ENCODE results near the gene NAPA. TPM values are rescaled to one million over a fixed set of nuclear protein-coding genes. Genes with fewer than 3 reads are reported as not detected.

NAPA gene
- total and polyA plus RNA-seq, 10 of the 15 experiments (the other 5 are each of a cell fraction or from before 2014, with no cell fraction given) = 8.2 to 193 (median 102) TPM

GRCh38 chr19:47461876-47462275, 53.0 kb downstream of the NAPA start:
- RAD21 ChIA-PET (ENCODE audit: unreplicated experiment) = no interaction called here
- no TSS peak for BruUV-seq (replicated peaks)
- 1% methylated on average over 5 of the region's 5 CpGs for WGBS (ENCODE audit: insufficient coverage, insufficient replicate concordance, low lambda C conversion rate, missing lambda C conversion rate)

GRCh38 chr19:47459477-47459876, 55.4 kb downstream of the NAPA start:
- H3K79me2 ChIP-seq (ENCODE audit: control insufficient read depth, insufficient read depth, low read length) = no peaks in the 10 kb centered on the region
- 73% methylated on average over 14 of the region's 14 CpGs for WGBS (ENCODE audit: insufficient coverage, insufficient replicate concordance, low lambda C conversion rate, missing lambda C conversion rate)
- in situ Hi-C loops (cut with MboI) (no loop called here), intact Hi-C loops (cut with micrococcal nuclease; ENCODE audit: unreplicated experiment) (no loop called here)
- RAD21 ChIA-PET (ENCODE audit: unreplicated experiment) = interaction anchor here (0.6 kb wide), 1 partner anchor 24 kb away, joined by 3 read pairs; no protein-coding TSS in a partner anchor
- SMC1A ChIA-PET (ENCODE audit: uncharacterized antibody, unreplicated experiment) = no interaction called here
- no peaks in the 10 kb centered on the region; a peak in 4 of 4 replicates for H3K27me3 ChIP-seq (replicated peaks in 1 of 2; ENCODE audit: control insufficient read depth in 2 of 2, insufficient read depth in 2 of 2, low read length in 1 of 2)
- no peaks in the 10 kb centered on the region for H3K36me3 ChIP-seq (ENCODE audit: control insufficient read depth in 2 of 2, insufficient read depth in 2 of 2, low read length in 1 of 2)
- FAIRE-seq (no peak), DNase-seq (ENCODE audit: low read depth, low spot score) (no peak), ATAC-seq (no peak)
- no peak overlapping the region for H2AFZ ChIP-seq (ENCODE audit: control insufficient read depth, low read depth, low read length)
- no peaks in the 10 kb centered on the region for H3K4me1 ChIP-seq (ENCODE audit: control insufficient read depth, insufficient read depth, low read length)
- H3K9ac ChIP-seq (ENCODE audit: control insufficient read depth, insufficient read depth, low read length) = no peak overlapping the region
- POLR2A ChIA-PET = interaction anchor here (0.5 kb wide), 1 partner anchor 157 kb away, joined by 3 read pairs; no protein-coding TSS in a partner anchor
- CTCF ChIA-PET = no interaction called here
- no peaks in the 10 kb centered on the region for H4K20me1 ChIP-seq (ENCODE audit: control insufficient read depth, insufficient read depth)
- TF ChIP-seq PBX3 (IDR thresholded peaks at IDR 0.05; ENCODE audit: insufficient replicate concordance, low read depth, low read length) (peak; percentile 44), BCL3 (IDR thresholded peaks at IDR 0.05; ENCODE audit: borderline replicate concordance, insufficient read depth, low read depth, low read length, poor library complexity, severe bottlenecking) (peak; percentile 95), BRCA1 (IDR thresholded peaks at IDR 0.05; ENCODE audit: low read depth, low read length) (no peak)
- no TSS peak for BruUV-seq (replicated peaks)
- H3K4me2 ChIP-seq (ENCODE audit: control insufficient read depth, insufficient read depth) = no peak overlapping the region
- H3K4me3 ChIP-seq = no peak overlapping the region
- H3K27ac ChIP-seq (ENCODE audit: control insufficient read depth, insufficient read depth) = no peak overlapping the region
- H3K9me3 ChIP-seq (replicated peaks; ENCODE audit: control insufficient read depth, insufficient read depth, low read length) = no peaks in the 10 kb centered on the region; the same call in 2 of the 3 replicates

More at GRCh38 chr19:47461876-47462275, 53.0 kb downstream of the NAPA start:
- DNase-seq (ENCODE audit: low read depth, low spot score) (no peak), FAIRE-seq (no peak), ATAC-seq (no peak)
- H3K9me3 ChIP-seq (replicated peaks; ENCODE audit: control insufficient read depth, insufficient read depth, low read length) = no peaks in the 10 kb centered on the region
- no peak for TF ChIP-seq PML (IDR thresholded peaks at IDR 0.05; ENCODE audit: low read length)
- TF ChIP-seq RAD51 (IDR thresholded peaks at IDR 0.05) = no peak
- no peak for TF ChIP-seq RBBP5 (conservative IDR thresholded peaks at IDR 0.05)
- no peak for TF ChIP-seq FOXM1 (IDR thresholded peaks at IDR 0.05; ENCODE audit: low read depth, low read length)
- in situ Hi-C loops (cut with MboI) = no loop called here
- H3K27me3 ChIP-seq (replicated peaks in 1 of 2; ENCODE audit: control insufficient read depth in 2 of 2, insufficient read depth in 2 of 2, low read length in 1 of 2) = no peaks in the 10 kb centered on the region; a peak in 4 of 4 replicates
- H3K36me3 ChIP-seq (ENCODE audit: control insufficient read depth in 2 of 2, insufficient read depth in 2 of 2, low read length in 1 of 2) = no peaks in the 10 kb centered on the region
- H2AFZ ChIP-seq (ENCODE audit: control insufficient read depth, low read depth, low read length) = no peak overlapping the region
- POLR2A ChIA-PET = no interaction called here
- SMC1A ChIA-PET (ENCODE audit: uncharacterized antibody, unreplicated experiment) = no interaction called here
- H3K79me2 ChIP-seq (ENCODE audit: control insufficient read depth, insufficient read depth, low read length) = no peaks in the 10 kb centered on the region
- H3K4me1 ChIP-seq (ENCODE audit: control insufficient read depth, insufficient read depth, low read length) = no peaks in the 10 kb centered on the region
- no peak overlapping the region for H3K9ac ChIP-seq (ENCODE audit: control insufficient read depth, insufficient read depth, low read length)
- no peak overlapping the region for H3K27ac ChIP-seq (ENCODE audit: control insufficient read depth, insufficient read depth)
- CTCF ChIA-PET = no interaction called here
- H3K4me3 ChIP-seq = no peak overlapping the region
- no peak overlapping the region for H3K4me2 ChIP-seq (ENCODE audit: control insufficient read depth, insufficient read depth)
- H4K20me1 ChIP-seq (ENCODE audit: control insufficient read depth, insufficient read depth) = no peaks in the 10 kb centered on the region
- intact Hi-C loops (cut with micrococcal nuclease; ENCODE audit: unreplicated experiment) = no loop called here

All from GM12878 (cell line).